ENCODE results near the gene ERCC5.

Gene ERCC5

DNA sequence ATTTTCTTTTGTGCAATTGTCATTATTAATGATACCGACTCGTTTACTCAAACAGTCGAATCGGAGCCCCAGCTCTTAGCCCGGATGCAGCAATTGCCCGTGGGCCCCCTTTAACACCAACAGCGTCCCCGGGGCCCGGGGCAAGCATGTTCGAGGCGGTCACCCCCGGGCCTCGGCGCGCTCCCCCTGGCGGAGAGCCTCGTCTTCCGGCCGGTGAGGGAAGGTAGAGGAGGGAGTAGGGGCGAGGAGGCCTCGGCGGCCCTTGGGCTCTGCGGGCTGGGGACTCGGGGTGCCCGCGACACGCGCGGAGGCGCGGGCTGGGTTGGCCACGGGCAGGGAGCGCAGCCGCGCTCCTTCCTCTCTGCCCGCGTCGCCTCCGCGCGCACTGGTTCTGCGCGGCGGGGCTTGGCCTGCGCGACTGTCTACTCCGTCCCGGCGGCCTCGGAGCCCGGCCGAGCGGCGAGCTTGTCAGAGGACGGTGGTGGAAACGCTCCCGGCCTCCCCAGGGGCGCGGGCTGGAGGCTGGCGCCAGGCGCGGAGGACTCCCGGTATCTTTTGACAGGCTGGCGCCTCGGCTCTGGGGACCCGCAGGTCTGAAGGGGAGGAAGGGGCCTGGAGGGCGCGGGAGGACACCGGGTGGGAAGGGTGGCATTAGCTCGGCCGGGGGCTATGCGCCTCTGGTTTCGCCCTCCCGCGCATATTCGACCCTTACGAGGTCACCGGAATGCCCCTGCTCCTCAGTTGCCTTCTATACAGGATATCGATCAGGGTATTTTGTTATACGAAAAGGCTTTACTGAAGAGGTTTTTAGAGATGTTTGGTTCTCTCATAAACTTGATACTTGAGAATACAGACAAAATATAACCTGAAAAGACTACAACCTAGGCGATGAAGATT lies 45.4 kb upstream of the ERCC5 start:
- H4K20me1 ChIP-seq (ENCODE audit: insufficient read depth): no peaks in the 10 kb centered on the region
- H3K79me2 ChIP-seq (ENCODE audit: insufficient read depth, low read depth): no peaks in the 10 kb centered on the region
- no peaks in the 10 kb centered on the region for H3K36me3 ChIP-seq (ENCODE audit: insufficient read depth)
- no peak overlapping the region for H3K4me3 ChIP-seq (IDR thresholded peaks at IDR 0.05; ENCODE audit: insufficient read depth, low read depth, low read length)
- H3K27ac ChIP-seq: no peak overlapping the region
- H3K4me2 ChIP-seq: no peak overlapping the region
- H2AFZ ChIP-seq (ENCODE audit: low read depth): no peak overlapping the region
- no peaks in the 10 kb centered on the region for H3K4me1 ChIP-seq (ENCODE audit: low read depth, poor library complexity, severe bottlenecking)
- H3K27me3 ChIP-seq (ENCODE audit: insufficient read depth, low read depth): no peaks in the 10 kb centered on the region
- TF ChIP-seq, protein P1, sequence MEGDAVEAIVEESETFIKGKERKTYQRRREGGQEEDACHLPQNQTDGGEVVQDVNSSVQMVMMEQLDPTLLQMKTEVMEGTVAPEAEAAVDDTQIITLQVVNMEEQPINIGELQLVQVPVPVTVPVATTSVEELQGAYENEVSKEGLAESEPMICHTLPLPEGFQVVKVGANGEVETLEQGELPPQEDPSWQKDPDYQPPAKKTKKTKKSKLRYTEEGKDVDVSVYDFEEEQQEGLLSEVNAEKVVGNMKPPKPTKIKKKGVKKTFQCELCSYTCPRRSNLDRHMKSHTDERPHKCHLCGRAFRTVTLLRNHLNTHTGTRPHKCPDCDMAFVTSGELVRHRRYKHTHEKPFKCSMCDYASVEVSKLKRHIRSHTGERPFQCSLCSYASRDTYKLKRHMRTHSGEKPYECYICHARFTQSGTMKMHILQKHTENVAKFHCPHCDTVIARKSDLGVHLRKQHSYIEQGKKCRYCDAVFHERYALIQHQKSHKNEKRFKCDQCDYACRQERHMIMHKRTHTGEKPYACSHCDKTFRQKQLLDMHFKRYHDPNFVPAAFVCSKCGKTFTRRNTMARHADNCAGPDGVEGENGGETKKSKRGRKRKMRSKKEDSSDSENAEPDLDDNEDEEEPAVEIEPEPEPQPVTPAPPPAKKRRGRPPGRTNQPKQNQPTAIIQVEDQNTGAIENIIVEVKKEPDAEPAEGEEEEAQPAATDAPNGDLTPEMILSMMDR (conservative IDR thresholded peaks at IDR 0.05; ENCODE audit: low read depth, low read length): no peak
- H3K9ac ChIP-seq: no peak overlapping the region

DNA sequence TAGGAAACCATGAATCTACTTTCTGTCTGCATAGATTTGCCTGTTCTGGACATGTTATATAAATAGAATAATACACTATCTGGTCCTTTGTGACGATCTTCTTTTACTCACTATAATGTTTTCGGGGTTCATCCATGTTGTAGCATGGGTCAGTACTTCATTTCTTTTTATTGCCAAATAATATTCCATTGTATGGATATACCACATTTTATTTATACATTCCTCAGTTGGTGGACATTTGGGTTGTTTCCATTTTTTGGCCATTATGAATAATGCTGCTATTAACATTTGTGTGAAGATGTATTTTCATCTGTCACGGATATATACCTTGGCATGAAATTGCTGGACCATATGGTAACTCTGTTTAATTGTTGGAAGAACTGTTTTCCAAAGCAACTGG lies 40.2 kb upstream of the ERCC5 start:
- Histone ChIP-seq H3K4me1 (ENCODE audit: low read depth, poor library complexity, severe bottlenecking) (no peaks in the 10 kb centered on the region), H3K4me3 (IDR thresholded peaks at IDR 0.05; ENCODE audit: insufficient read depth, low read depth, low read length) (no peak overlapping the region), H3K4me2 (no peak overlapping the region), H3K9ac (no peak overlapping the region), H3K27me3 (ENCODE audit: insufficient read depth, low read depth) (no peaks in the 10 kb centered on the region), H3K36me3 (ENCODE audit: insufficient read depth) (no peaks in the 10 kb centered on the region), H4K20me1 (ENCODE audit: insufficient read depth) (no peaks in the 10 kb centered on the region), H2AFZ (ENCODE audit: low read depth) (no peak overlapping the region), H3K79me2 (ENCODE audit: insufficient read depth, low read depth) (no peaks in the 10 kb centered on the region), H3K27ac (no peak overlapping the region)
- TF ChIP-seq, protein P1 (conservative IDR thresholded peaks at IDR 0.05; ENCODE audit: low read depth, low read length): no peak

DNA sequence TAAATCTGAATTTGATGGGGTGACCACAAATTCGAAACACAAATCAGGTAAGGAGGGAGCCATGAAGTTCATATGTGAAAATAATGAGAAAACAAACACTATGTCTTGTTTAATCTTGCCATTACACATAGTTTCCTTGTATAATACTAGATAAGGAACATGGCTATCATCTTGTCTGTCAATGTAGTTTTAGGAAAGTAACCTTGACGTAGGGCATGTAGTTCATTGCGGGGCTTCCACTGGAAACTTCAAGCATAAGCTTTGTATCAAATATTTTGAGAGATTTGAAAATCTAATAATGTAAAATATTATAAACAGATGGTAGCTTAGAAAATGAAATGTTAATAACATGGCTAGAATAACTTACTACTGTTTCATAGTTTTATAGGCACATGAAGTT lies 38.1 kb upstream of the ERCC5 start:
- Histone ChIP-seq H3K27me3 (ENCODE audit: insufficient read depth, low read depth) (no peaks in the 10 kb centered on the region), H3K9ac (no peak overlapping the region), H3K36me3 (ENCODE audit: insufficient read depth) (no peaks in the 10 kb centered on the region), H3K4me3 (IDR thresholded peaks at IDR 0.05; ENCODE audit: insufficient read depth, low read depth, low read length) (no peak overlapping the region), H3K27ac (no peak overlapping the region), H3K4me1 (ENCODE audit: low read depth, poor library complexity, severe bottlenecking) (no peaks in the 10 kb centered on the region), H3K79me2 (ENCODE audit: insufficient read depth, low read depth) (no peaks in the 10 kb centered on the region), H4K20me1 (ENCODE audit: insufficient read depth) (no peaks in the 10 kb centered on the region), H2AFZ (ENCODE audit: low read depth) (no peak overlapping the region), H3K4me2 (no peak overlapping the region)
- TF ChIP-seq, protein P1 (conservative IDR thresholded peaks at IDR 0.05; ENCODE audit: low read depth, low read length): no peak

DNA sequence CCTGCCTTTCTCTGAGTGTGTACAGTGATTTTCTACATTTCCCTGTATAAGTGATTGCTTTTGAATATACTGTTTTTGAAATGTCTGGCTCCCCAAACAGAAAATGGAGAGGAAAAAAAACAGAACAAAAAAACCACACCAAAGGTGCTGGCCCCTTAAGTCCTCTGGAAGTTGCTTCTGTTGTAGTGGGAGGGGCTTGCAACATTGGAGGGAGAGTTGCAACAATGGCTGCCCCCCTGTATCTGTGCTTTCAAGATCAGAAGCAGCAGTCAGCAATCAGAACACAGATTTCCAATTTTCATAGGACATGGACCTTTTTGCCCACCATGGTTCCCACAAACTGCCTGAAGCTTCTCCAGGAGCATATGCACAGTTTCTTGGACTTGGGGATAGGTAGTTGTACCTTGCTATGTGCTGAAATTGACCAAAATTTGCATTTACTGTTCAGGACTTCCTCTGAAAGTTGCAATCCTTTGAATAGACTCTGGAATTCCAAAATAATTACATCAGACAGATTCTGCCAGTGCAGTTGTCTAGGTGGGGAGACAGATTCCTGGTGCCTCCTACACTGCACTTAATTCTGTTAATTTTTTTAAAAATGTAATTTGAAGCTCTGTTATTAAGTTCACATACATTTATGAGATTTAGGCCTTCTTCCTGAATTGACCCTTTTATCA lies 33.1 kb upstream of the ERCC5 start:
- Histone ChIP-seq H3K79me2 (ENCODE audit: insufficient read depth, low read depth) (no peaks in the 10 kb centered on the region), H3K27me3 (ENCODE audit: insufficient read depth, low read depth) (no peaks in the 10 kb centered on the region), H3K4me1 (ENCODE audit: low read depth, poor library complexity, severe bottlenecking) (no peaks in the 10 kb centered on the region), H3K27ac (no peak overlapping the region), H3K4me3 (IDR thresholded peaks at IDR 0.05; ENCODE audit: insufficient read depth, low read depth, low read length) (no peak overlapping the region), H2AFZ (ENCODE audit: low read depth) (no peak overlapping the region), H3K4me2 (no peak overlapping the region), H3K9ac (no peak overlapping the region), H4K20me1 (ENCODE audit: insufficient read depth) (no peaks in the 10 kb centered on the region), H3K36me3 (ENCODE audit: insufficient read depth) (no peaks in the 10 kb centered on the region)
- TF ChIP-seq, protein P1 (conservative IDR thresholded peaks at IDR 0.05; ENCODE audit: low read depth, low read length): no peak

All from KMS-11 (cell line).